ENCODE results near the gene NSUN4.
"Not testable (repeated sequence)": the region's sequence is repeated elsewhere in the genome, so short reads cannot be mapped to it uniquely, and the experiment has no call there.

The NSUN4 gene

DNA sequence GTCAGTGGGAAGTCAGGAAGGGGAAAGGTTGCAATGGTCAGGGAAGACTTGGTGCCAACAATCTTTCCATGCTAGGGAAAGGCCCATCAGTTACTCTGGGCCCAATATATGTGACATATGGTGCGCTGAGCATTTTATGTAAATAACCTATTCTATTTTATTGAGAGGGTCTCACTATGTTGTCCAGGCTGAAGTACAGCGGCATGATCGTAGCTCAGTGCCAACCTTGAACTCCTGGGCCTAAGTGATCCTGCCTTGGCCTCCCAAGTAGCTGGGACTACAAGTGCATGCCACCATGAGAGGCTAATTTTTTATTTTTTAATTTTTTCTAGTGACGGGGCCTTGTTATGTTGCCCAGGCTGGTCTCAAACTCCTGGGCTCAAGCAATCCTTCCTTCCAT is 30.3 kb upstream of the NSUN4 start:
- Mint-ChIP-seq H3K9me3 (no peaks in the 10 kb centered on the region), H3K27ac (ENCODE audit: low read depth) (no peak overlapping the region), H3K36me3 (ENCODE audit: insufficient read depth) (peaks cover 64% of the 10 kb centered on the region), H3K4me3 (no peak overlapping the region), H3K27me3 (no peaks in the 10 kb centered on the region), H3K4me1 (peaks cover 22% of the 10 kb centered on the region)
- DNase-seq (ENCODE audit: low spot score in 2 of 2), result no peak
- ATAC-seq (replicated peaks; ENCODE audit: extremely low read depth, poor library complexity, severe bottlenecking), result no peak

DNA sequence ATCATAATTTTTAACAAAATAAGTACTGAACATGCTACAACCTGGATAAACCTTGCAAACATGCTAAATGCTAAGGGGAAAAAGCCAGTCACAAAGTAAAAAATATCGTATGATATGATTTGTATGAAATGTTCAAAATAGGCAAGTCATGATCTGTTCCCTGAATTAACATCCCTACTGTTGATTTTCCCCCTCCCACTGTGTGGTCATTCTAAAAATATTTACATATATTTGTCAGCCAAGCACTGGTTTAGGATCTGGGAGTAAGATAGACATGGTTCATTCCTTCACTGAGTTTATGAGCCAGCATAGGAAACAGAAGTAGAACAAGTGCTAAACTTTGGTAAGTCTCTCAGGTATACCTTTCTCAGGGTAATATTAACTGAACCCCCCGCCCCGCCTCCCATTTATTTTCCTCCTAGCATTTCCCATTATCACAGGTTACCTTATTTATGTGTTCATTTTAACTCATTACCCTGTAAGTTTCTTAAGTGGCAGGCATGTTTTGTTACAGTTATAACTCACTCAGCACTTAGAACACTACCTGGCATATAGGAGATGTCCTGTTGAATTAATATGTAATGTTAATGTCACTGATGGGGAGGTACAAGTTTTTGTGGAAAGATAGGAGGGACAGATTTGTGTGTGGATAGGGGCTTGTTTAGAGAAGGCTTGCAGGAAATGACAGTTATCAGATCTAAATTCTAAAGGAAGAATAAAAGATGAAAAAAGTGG is 24.8 kb upstream of the NSUN4 start:
- DNase-seq (ENCODE audit: low spot score in 2 of 2) (no peak), ATAC-seq (replicated peaks; ENCODE audit: extremely low read depth, poor library complexity, severe bottlenecking) (no peak)
- H3K4me3 Mint-ChIP-seq, result no peak overlapping the region
- no peaks in the 10 kb centered on the region for H3K4me1 Mint-ChIP-seq
- no peaks in the 10 kb centered on the region for H3K9me3 Mint-ChIP-seq
- H3K27ac Mint-ChIP-seq (ENCODE audit: low read depth), result no peak overlapping the region
- peaks cover 53% of the 10 kb centered on the region for H3K36me3 Mint-ChIP-seq (ENCODE audit: insufficient read depth)
- no peaks in the 10 kb centered on the region for H3K27me3 Mint-ChIP-seq

DNA sequence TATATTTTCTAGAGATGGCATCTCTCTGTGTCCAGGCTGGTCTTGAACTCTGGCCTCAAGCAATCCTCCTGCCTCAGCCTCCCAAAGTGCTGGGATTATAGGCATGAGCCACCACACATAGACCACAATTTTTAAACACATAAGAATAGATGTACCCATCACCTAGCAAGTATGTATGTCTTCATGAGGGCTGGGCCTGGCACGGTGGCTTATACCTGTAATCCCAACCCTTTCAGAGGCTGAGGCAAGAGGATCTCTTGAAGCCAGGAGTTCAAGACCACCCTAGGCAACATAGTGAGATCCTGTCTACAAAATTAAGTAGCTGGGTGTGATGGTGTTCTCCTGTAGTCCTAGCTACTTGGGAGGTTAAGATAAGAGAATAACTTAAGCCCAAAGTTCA is 23.3 kb upstream of the NSUN4 start:
- Mint-ChIP-seq H3K4me3 (no peak overlapping the region), H3K4me1 (no peaks in the 10 kb centered on the region), H3K27ac (ENCODE audit: low read depth) (no peak overlapping the region), H3K9me3 (no peaks in the 10 kb centered on the region), H3K27me3 (no peaks in the 10 kb centered on the region), H3K36me3 (ENCODE audit: insufficient read depth) (peaks cover 38% of the 10 kb centered on the region)
- no peak for ATAC-seq (replicated peaks; ENCODE audit: extremely low read depth, poor library complexity, severe bottlenecking)
- no peak for DNase-seq (ENCODE audit: low spot score in 2 of 2)

GRCh38 chr1:46319301-46319700 is 21.3 kb upstream of the NSUN4 start:
- not testable (repeated sequence) for H3K4me3 Mint-ChIP-seq; H3K27ac Mint-ChIP-seq (ENCODE audit: low read depth); H3K4me1 Mint-ChIP-seq; H3K9me3 Mint-ChIP-seq; H3K27me3 Mint-ChIP-seq; DNase-seq (ENCODE audit: low spot score in 2 of 2); ATAC-seq (replicated peaks; ENCODE audit: extremely low read depth, poor library complexity, severe bottlenecking)
- H3K36me3 Mint-ChIP-seq (ENCODE audit: insufficient read depth), result peaks cover 21% of the 10 kb centered on the region

- H3K9me3 Mint-ChIP-seq; H3K27me3 Mint-ChIP-seq; H3K4me3 Mint-ChIP-seq; H3K4me1 Mint-ChIP-seq; ATAC-seq (replicated peaks; ENCODE audit: extremely low read depth, poor library complexity, severe bottlenecking); DNase-seq (ENCODE audit: low spot score in 2 of 2); H3K27ac Mint-ChIP-seq (ENCODE audit: low read depth): not testable (repeated sequence)
- peaks cover 11% of the 10 kb centered on the region for H3K36me3 Mint-ChIP-seq (ENCODE audit: insufficient read depth)
Measured at GRCh38 chr1:46319960-46320914, 20.4 kb upstream of the NSUN4 start.

- not testable (repeated sequence) for H3K27me3 Mint-ChIP-seq; H3K4me1 Mint-ChIP-seq; H3K36me3 Mint-ChIP-seq (ENCODE audit: insufficient read depth); H3K27ac Mint-ChIP-seq (ENCODE audit: low read depth); H3K9me3 Mint-ChIP-seq; ATAC-seq (replicated peaks; ENCODE audit: extremely low read depth, poor library complexity, severe bottlenecking); H3K4me3 Mint-ChIP-seq; DNase-seq (ENCODE audit: low spot score in 2 of 2)
Measured at GRCh38 chr1:46322191-46322590, 18.4 kb upstream of the NSUN4 start.

DNA sequence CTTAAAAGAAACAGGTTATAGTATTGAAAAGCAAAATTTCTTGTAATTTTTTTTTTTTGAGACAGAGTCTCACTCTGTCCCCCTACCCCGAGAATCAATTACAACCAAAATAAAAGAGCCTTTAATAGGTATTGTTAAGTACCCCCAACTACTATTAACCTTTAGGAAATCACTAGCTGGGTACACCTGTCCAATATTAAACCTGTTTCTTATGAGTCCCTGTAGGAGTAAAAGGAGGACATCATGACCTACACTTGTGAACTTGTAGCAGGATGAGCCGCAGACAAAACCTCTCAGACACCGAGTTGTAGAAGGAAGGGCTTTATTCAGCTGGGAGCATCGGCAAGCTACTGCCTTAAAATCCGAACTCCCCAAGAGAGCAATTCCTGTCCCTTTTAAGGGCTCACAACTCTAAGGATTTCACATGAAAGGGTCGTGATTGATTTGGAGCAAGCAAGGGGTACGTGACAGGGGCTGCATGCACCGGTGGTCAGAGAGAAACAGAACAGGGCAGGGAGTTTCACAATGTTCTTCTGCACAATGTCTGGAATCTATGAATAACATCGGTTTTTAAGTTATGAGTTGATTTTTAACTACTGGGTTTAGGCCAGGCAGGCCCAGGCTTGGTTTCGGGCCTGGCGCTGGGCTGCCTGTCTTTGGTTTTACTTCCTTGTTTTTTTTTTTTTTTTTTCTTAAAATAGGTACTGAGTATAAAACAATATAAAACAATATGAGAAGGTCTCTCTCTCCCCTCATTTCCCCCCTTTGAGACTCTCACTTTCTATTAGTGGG is 15.1 kb upstream of the NSUN4 start:
- H3K27ac Mint-ChIP-seq (ENCODE audit: low read depth); H3K27me3 Mint-ChIP-seq; H3K9me3 Mint-ChIP-seq; ATAC-seq (replicated peaks; ENCODE audit: extremely low read depth, poor library complexity, severe bottlenecking); DNase-seq (ENCODE audit: low spot score in 2 of 2); H3K4me1 Mint-ChIP-seq; H3K36me3 Mint-ChIP-seq (ENCODE audit: insufficient read depth); H3K4me3 Mint-ChIP-seq: not testable (repeated sequence)

DNA sequence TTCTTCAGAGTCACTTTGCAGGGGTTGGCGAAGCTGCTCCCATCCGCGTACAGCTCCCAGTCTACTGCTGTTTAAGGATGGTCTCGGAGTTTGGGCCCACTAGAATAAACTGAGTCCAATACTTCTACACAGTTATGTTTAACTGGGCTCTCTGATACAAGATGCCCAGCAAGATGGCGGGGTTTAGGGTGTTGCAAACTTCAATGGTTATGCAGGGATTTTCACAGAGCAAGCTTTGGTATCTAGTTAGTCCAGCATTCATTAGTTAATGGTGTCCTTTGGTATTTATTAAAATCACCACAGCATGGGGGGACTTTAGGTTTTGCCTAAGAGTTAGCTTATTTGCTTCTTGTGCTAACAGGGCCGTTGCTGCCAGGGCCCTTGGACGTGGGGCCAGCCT is 12.4 kb upstream of the NSUN4 start:
- DNase-seq (ENCODE audit: low spot score in 2 of 2); ATAC-seq (replicated peaks; ENCODE audit: extremely low read depth, poor library complexity, severe bottlenecking); H3K4me3 Mint-ChIP-seq; H3K4me1 Mint-ChIP-seq; H3K9me3 Mint-ChIP-seq; H3K27me3 Mint-ChIP-seq; H3K36me3 Mint-ChIP-seq (ENCODE audit: insufficient read depth); H3K27ac Mint-ChIP-seq (ENCODE audit: low read depth): not testable (repeated sequence)

GRCh38 chr1:46329807-46330206 is 10.8 kb upstream of the NSUN4 start:
- not testable (repeated sequence) for H3K27me3 Mint-ChIP-seq; H3K9me3 Mint-ChIP-seq; DNase-seq (ENCODE audit: low spot score in 2 of 2); ATAC-seq (replicated peaks; ENCODE audit: extremely low read depth, poor library complexity, severe bottlenecking); H3K27ac Mint-ChIP-seq (ENCODE audit: low read depth); H3K4me3 Mint-ChIP-seq; H3K4me1 Mint-ChIP-seq; H3K36me3 Mint-ChIP-seq (ENCODE audit: insufficient read depth)

GRCh38 chr1:46330381-46330780 is 10.2 kb upstream of the NSUN4 start:
- not testable (repeated sequence) for H3K36me3 Mint-ChIP-seq (ENCODE audit: insufficient read depth); H3K4me1 Mint-ChIP-seq

GRCh38 chr1:46331786-46332540 is 8.6 kb upstream of the NSUN4 start:
- not testable (repeated sequence) for ATAC-seq (replicated peaks; ENCODE audit: extremely low read depth, poor library complexity, severe bottlenecking); H3K4me1 Mint-ChIP-seq; H3K27ac Mint-ChIP-seq (ENCODE audit: low read depth); DNase-seq (ENCODE audit: low spot score in 2 of 2); H3K36me3 Mint-ChIP-seq (ENCODE audit: insufficient read depth); H3K27me3 Mint-ChIP-seq; H3K9me3 Mint-ChIP-seq; H3K4me3 Mint-ChIP-seq

More at GRCh38 chr1:46330381-46330780, 10.2 kb upstream of the NSUN4 start:
- ATAC-seq (replicated peaks; ENCODE audit: extremely low read depth, poor library complexity, severe bottlenecking); H3K4me3 Mint-ChIP-seq; DNase-seq (ENCODE audit: low spot score in 2 of 2); H3K9me3 Mint-ChIP-seq; H3K27ac Mint-ChIP-seq (ENCODE audit: low read depth); H3K27me3 Mint-ChIP-seq: not testable (repeated sequence)

All from central memory CD8-positive, alpha-beta T cell (primary cell).